Measurements from ENCODE around the gene TCF25. TPM values are rescaled to one million over a fixed set of nuclear protein-coding genes. Genes with fewer than 3 reads are reported as not detected.
"Not testable (repeated sequence)": the region's sequence is repeated elsewhere in the genome, so short reads cannot be mapped to it uniquely, and the experiment has no call there.

The TCF25 gene
- total RNA-seq, 1 donor from 2014 or later = 83.2 TPM

GRCh38 chr16:89925596-89926079 lies 52.2 kb downstream of the TCF25 start:
- DNase-seq (no peak), ATAC-seq (ENCODE audit: poor library complexity) (no peak)
- intact Hi-C loops (cut with DNase I) = no loop called here

GRCh38 chr16:89931305-89931896 lies 58.0 kb downstream of the TCF25 start:
- intact Hi-C loops (cut with DNase I) = no loop called here
- DNase-seq (no peak), ATAC-seq (ENCODE audit: poor library complexity) (no peak)

- ATAC-seq (ENCODE audit: poor library complexity) = no peak
- no peak for DNase-seq
- intact Hi-C loops (cut with DNase I) = no loop called here
Measured at GRCh38 chr16:89931964-89932363, 58.6 kb downstream of the TCF25 start.

- DNase-seq; intact Hi-C loops (cut with DNase I); ATAC-seq (ENCODE audit: poor library complexity): not testable (repeated sequence)
Measured at GRCh38 chr16:89934019-89934418, 60.6 kb downstream of the TCF25 start.

- intact Hi-C loops (cut with DNase I) = no loop called here
- ATAC-seq (ENCODE audit: poor library complexity) (no peak), DNase-seq (no peak)
Measured at GRCh38 chr16:89934611-89935553, 61.5 kb downstream of the TCF25 start.

GRCh38 chr16:89935620-89936019 lies 62.2 kb downstream of the TCF25 start:
- ATAC-seq (ENCODE audit: poor library complexity); DNase-seq; intact Hi-C loops (cut with DNase I): not testable (repeated sequence)

GRCh38 chr16:89936034-89936433 lies 62.6 kb downstream of the TCF25 start:
- no peak for ATAC-seq (ENCODE audit: poor library complexity)
- DNase-seq = no peak
- intact Hi-C loops (cut with DNase I) = no loop called here

GRCh38 chr16:89936508-89936907 lies 63.1 kb downstream of the TCF25 start:
- DNase-seq (no peak), ATAC-seq (ENCODE audit: poor library complexity) (no peak)
- intact Hi-C loops (cut with DNase I) = no loop called here

GRCh38 chr16:89936981-89937380 lies 63.6 kb downstream of the TCF25 start:
- no peak for DNase-seq
- ATAC-seq (ENCODE audit: poor library complexity) = no peak
- intact Hi-C loops (cut with DNase I) = no loop called here

GRCh38 chr16:89938175-89938885 lies 64.9 kb downstream of the TCF25 start:
- DNase-seq = no peak
- ATAC-seq (ENCODE audit: poor library complexity) = no peak
- intact Hi-C loops (cut with DNase I) = no loop called here

- intact Hi-C loops (cut with DNase I) = no loop called here
- no peak for ATAC-seq (ENCODE audit: poor library complexity)
- DNase-seq = no peak
Measured at GRCh38 chr16:89944773-89945172, 71.4 kb downstream of the TCF25 start.

GRCh38 chr16:89945654-89946053 lies 72.3 kb downstream of the TCF25 start:
- intact Hi-C loops (cut with DNase I) = no loop called here

GRCh38 chr16:89946515-89946914 lies 73.1 kb downstream of the TCF25 start:
- DNase-seq = no peak
- no peak for ATAC-seq (ENCODE audit: poor library complexity)
- intact Hi-C loops (cut with DNase I) = no loop called here

More at GRCh38 chr16:89945654-89946053, 72.3 kb downstream of the TCF25 start:
- no peak for ATAC-seq (ENCODE audit: poor library complexity)
- no peak for DNase-seq

- DNase-seq (no peak), ATAC-seq (ENCODE audit: poor library complexity) (no peak)
- intact Hi-C loops (cut with DNase I) = no loop called here
Measured at GRCh38 chr16:89949121-89949742, 75.8 kb downstream of the TCF25 start.

GRCh38 chr16:89949756-89950155 lies 76.4 kb downstream of the TCF25 start:
- DNase-seq (no peak), ATAC-seq (ENCODE audit: poor library complexity) (no peak)
- intact Hi-C loops (cut with DNase I) = no loop called here

GRCh38 chr16:89951509-89951908 lies 78.1 kb downstream of the TCF25 start:
- DNase-seq (no peak), ATAC-seq (ENCODE audit: poor library complexity) (no peak)
- intact Hi-C loops (cut with DNase I) = no loop called here

GRCh38 chr16:89952049-89952448 lies 78.7 kb downstream of the TCF25 start:
- ATAC-seq (ENCODE audit: poor library complexity) (no peak), DNase-seq (no peak)
- intact Hi-C loops (cut with DNase I) = no loop called here

- ATAC-seq (ENCODE audit: poor library complexity) = no peak
- intact Hi-C loops (cut with DNase I) = no loop called here
- DNase-seq = no peak
Measured at GRCh38 chr16:89952551-89952950, 79.2 kb downstream of the TCF25 start.
